Erythroblast (primary cell): ENCODE results near the gene FXYD5.

Experiments
- GATA1 ChIP-seq: IDR thresholded peaks from 2 replicates; pipeline ENCODE4 v1.6.1; 2011; ENCODE audit warnings: low read depth, mild to moderate bottlenecking, control low read depth, low read length, moderate library complexity
- POLR2A ChIP-seq: IDR thresholded peaks from 2 replicates; pipeline ENCODE4 v1.6.1; 2011; ENCODE audit warnings: mild to moderate bottlenecking, low read length

- no peak for TF ChIP-seq POLR2A
- TF ChIP-seq GATA1, result no peak
Observed at GRCh38 chr19:35144600-35145436, 9.7 kb upstream of the FXYD5 start.
